Spinal cord (tissue), 10 donors: ENCODE data around the gene RNPS1. TPM values are rescaled to one million over a fixed set of nuclear protein-coding genes. Genes with fewer than 3 reads are reported as not detected.

Experiments
- DNase-seq, 6 donors: peaks; one replicate each; pipeline versions ENCODE4 v3.0.0 to v3.0.0-alpha.2; 2013 to 2015; ENCODE audit warnings: low spot score in 6 of 6, low read depth in 4 of 6
- H3K27ac ChIP-seq: one replicate; pipeline ENCODE4 v1.5.1; 2013; ENCODE audit warnings: low read depth, low read length, control low read depth
- H3K27me3 ChIP-seq: one replicate; pipeline ENCODE4 v1.6.1; 2013; ENCODE audit warnings: low read length; ENCODE audit not compliant: control insufficient read depth, insufficient read depth
- H3K36me3 ChIP-seq: one replicate; pipeline ENCODE4 v1.6.1; 2013; ENCODE audit warnings: low read length; ENCODE audit not compliant: control insufficient read depth, insufficient read depth
- H3K4me1 ChIP-seq: one replicate; pipeline ENCODE4 v1.6.1; 2013; ENCODE audit warnings: low read length; ENCODE audit not compliant: control insufficient read depth, insufficient read depth
- H3K4me3 ChIP-seq: one replicate; pipeline ENCODE4 v1.5.1; 2013; ENCODE audit warnings: low read depth, low read length, control low read depth
- H3K9me3 ChIP-seq: one replicate; pipeline ENCODE4 v1.6.1; 2013; ENCODE audit warnings: low read length; ENCODE audit not compliant: control insufficient read depth, insufficient read depth
- WGBS: methylation state at CpG from one replicate; pipeline ENCODE4 v1.1.5; 2013; ENCODE audit warnings: missing lambda C conversion rate; ENCODE audit not compliant: insufficient coverage; 5-methylcytosine and 5-hydroxymethylcytosine counted together
- polyA plus RNA-seq, 2 donors: library from polyadenylated mRNA; unstranded; fragments of 120-200 nt; gene quantifications; one replicate each; pipeline ENCODE4 v1.2.1, GENCODE V29; 2013; ENCODE audit not compliant: insufficient read length in 2 of 2
- total RNA-seq, 2 donors: library from RNA; depleted of rRNA in 1 of 2; stranded (reverse); fragments of 120-200 nt in 1 of 2; fragments of >200 nt in 1 of 2; gene quantifications; one replicate each; pipeline versions ENCODE4 v1.2.3 to v1.2.4, GENCODE V29; 2013 to 2014
- donor health status: healthy.

RNPS1 gene
- total and polyA plus RNA-seq, 4 donors, result 72.7 to 285 (median 187) TPM

GRCh38 chr16:2237493-2238149, 30.3 kb downstream of the RNPS1 start:
- 18% methylated on average over 58 of the region's 65 CpGs for WGBS
- Histone ChIP-seq H3K27me3 (peaks cover 15% of the 10 kb centered on the region), H3K4me1 (peaks cover 21% of the 10 kb centered on the region), H3K36me3 (peaks cover 96% of the 10 kb centered on the region), H3K4me3 (no peak overlapping the region), H3K27ac (no peak overlapping the region), H3K9me3 (no peaks in the 10 kb centered on the region)
- no peak for DNase-seq

- Histone ChIP-seq H3K4me3 (no peak overlapping the region), H3K27ac (no peak overlapping the region), H3K4me1 (peaks cover 21% of the 10 kb centered on the region), H3K36me3 (peaks cover 96% of the 10 kb centered on the region), H3K27me3 (peaks cover 15% of the 10 kb centered on the region), H3K9me3 (no peaks in the 10 kb centered on the region)
- no peak for DNase-seq
- 9% methylated on average over 40 of the region's 40 CpGs for WGBS
Measured at GRCh38 chr16:2237102-2237482, 30.8 kb downstream of the RNPS1 start.

- H3K36me3 ChIP-seq, result peaks cover 96% of the 10 kb centered on the region
- DNase-seq, result peak in 1 of 6 donors; percentile 7
- WGBS, result 12% methylated on average over 64 of the region's 64 CpGs
Measured at GRCh38 chr16:2236337-2237101, 31.4 kb downstream of the RNPS1 start, which contains the start of gene DNASE1L2. Gene DNASE1L2, plus strand, starts transcription at chr16:2236444. Its CDS starts 373 bp downstream, at chr16:2236817.

GRCh38 chr16:2235695-2236336, 32.1 kb downstream of the RNPS1 start:
- peaks cover 96% of the 10 kb centered on the region for H3K36me3 ChIP-seq
- H3K4me3 ChIP-seq, result no peak overlapping the region
- H3K27me3 ChIP-seq, result peaks cover 15% of the 10 kb centered on the region
- peaks cover 21% of the 10 kb centered on the region for H3K4me1 ChIP-seq
- no peaks in the 10 kb centered on the region for H3K9me3 ChIP-seq
- DNase-seq, result no peak
- H3K27ac ChIP-seq, result no peak overlapping the region
- 78% methylated on average over 19 of the region's 19 CpGs for WGBS

More at GRCh38 chr16:2236337-2237101, 31.4 kb downstream of the RNPS1 start, which contains the start of gene DNASE1L2:
- H3K9me3 ChIP-seq, result no peaks in the 10 kb centered on the region
- no peak within 1 kb of the TSS for H3K4me3 ChIP-seq
- H3K27ac ChIP-seq, result no peak within 1 kb of the TSS
- peaks cover 21% of the 10 kb centered on the region for H3K4me1 ChIP-seq
- peaks cover 15% of the 10 kb centered on the region for H3K27me3 ChIP-seq

GRCh38 chr16:2235234-2235651, 32.7 kb downstream of the RNPS1 start:
- no peak overlapping the region for H3K27ac ChIP-seq
- no peak overlapping the region for H3K4me3 ChIP-seq
- DNase-seq, result no peak
- peaks cover 97% of the 10 kb centered on the region for H3K36me3 ChIP-seq
- H3K4me1 ChIP-seq, result peaks cover 21% of the 10 kb centered on the region
- WGBS, result 94% methylated on average over 28 of the region's 28 CpGs
- H3K9me3 ChIP-seq, result no peaks in the 10 kb centered on the region
- H3K27me3 ChIP-seq, result peaks cover 15% of the 10 kb centered on the region

GRCh38 chr16:2234813-2235170, 33.1 kb downstream of the RNPS1 start:
- Histone ChIP-seq H3K4me3 (no peak overlapping the region), H3K27ac (no peak overlapping the region), H3K4me1 (peaks cover 21% of the 10 kb centered on the region), H3K36me3 (peaks cover 99% of the 10 kb centered on the region), H3K9me3 (no peaks in the 10 kb centered on the region), H3K27me3 (peaks cover 15% of the 10 kb centered on the region)
- WGBS, result 92% methylated on average over 16 of the region's 18 CpGs
- no peak for DNase-seq

GRCh38 chr16:2233872-2234812, 33.8 kb downstream of the RNPS1 start:
- Histone ChIP-seq H3K4me1 (peaks cover 21% of the 10 kb centered on the region), H3K36me3 (peaks cover 99% of the 10 kb centered on the region), H3K27me3 (peaks cover 15% of the 10 kb centered on the region), H3K9me3 (no peaks in the 10 kb centered on the region), H3K27ac (no peak overlapping the region), H3K4me3 (no peak overlapping the region)
- 94% methylated on average over 40 of the region's 51 CpGs for WGBS
- no peak for DNase-seq

- H3K9me3 ChIP-seq, result no peaks in the 10 kb centered on the region
- peaks cover 15% of the 10 kb centered on the region for H3K27me3 ChIP-seq
- H3K36me3 ChIP-seq, result peaks cover 99% of the 10 kb centered on the region
- no peak for DNase-seq
- H3K4me1 ChIP-seq, result peaks cover 21% of the 10 kb centered on the region
- WGBS, result 92% methylated on average over 28 of the region's 28 CpGs
- H3K27ac ChIP-seq, result no peak overlapping the region
- no peak overlapping the region for H3K4me3 ChIP-seq
Measured at GRCh38 chr16:2233046-2233775, 34.7 kb downstream of the RNPS1 start.
